ENCODE data around the gene TEDDM1. TPM values are rescaled to one million over a fixed set of nuclear protein-coding genes. Genes with fewer than 3 reads are reported as not detected.
A peak's percentile ranks its signal among the peaks of the same experiment; 100 is the strongest.

Gene TEDDM1
- total and polyA plus RNA-seq, 2 of the 13 experiments (the other 11 are each of a cell fraction or from before 2014, with no cell fraction given), result not detected

- TF ChIP-seq KIAA2018 (CRISPR knock-in tag; IDR thresholded peaks at IDR 0.05; ENCODE audit: borderline replicate concordance), result no peak
- TF ChIP-seq RAD51 (IDR thresholded peaks at IDR 0.05; ENCODE audit: borderline replicate concordance), result peak; percentile 36; the same call in 1 of the 2 replicates
- no peak for TF ChIP-seq ZNF644 (CRISPR knock-in tag; IDR thresholded peaks at IDR 0.05; ENCODE audit: low read depth)
- no peak for TF ChIP-seq ZNF224 (CRISPR knock-in tag; IDR thresholded peaks at IDR 0.05)
- TF ChIP-seq ZNF382 (CRISPR knock-in tag; IDR thresholded peaks at IDR 0.05; ENCODE audit: borderline replicate concordance), result no peak
- TF ChIP-seq ZBED4 (CRISPR knock-in tag; IDR thresholded peaks at IDR 0.05; ENCODE audit: borderline replicate concordance), result peak; percentile 50; the same call in 1 of the 2 replicates
- TF ChIP-seq ZNF263 (CRISPR knock-in tag; IDR thresholded peaks at IDR 0.05), result peak; percentile 84
- TF ChIP-seq NRL (CRISPR knock-in tag; IDR thresholded peaks at IDR 0.05; ENCODE audit: borderline replicate concordance), result 0 out of 2 replicates have a peak, but pooled peaks have one; percentile 63
- no peak for TF ChIP-seq PTBP1 (IDR thresholded peaks at IDR 0.05; ENCODE audit: low read depth, low read length, poor library complexity, severe bottlenecking)
- no peak for TF ChIP-seq ZFP62 (CRISPR knock-in tag; IDR thresholded peaks at IDR 0.05)
- no peak for TF ChIP-seq ZNF282 (IDR thresholded peaks at IDR 0.05; ENCODE audit: partially characterized antibody)
- TF ChIP-seq SP2 (CRISPR knock-in tag; IDR thresholded peaks at IDR 0.05), result peak; percentile 64
- peak; percentile 90; the same call in 1 of the 2 replicates for TF ChIP-seq ZNF383 (CRISPR knock-in tag; IDR thresholded peaks at IDR 0.05; ENCODE audit: borderline replicate concordance)
- TF ChIP-seq ZNF710 (CRISPR knock-in tag; IDR thresholded peaks at IDR 0.05; ENCODE audit: borderline replicate concordance), result peak; percentile 67; the same call in 1 of the 2 replicates
- no peak for TF ChIP-seq AKAP8 (CRISPR knock-in tag; IDR thresholded peaks at IDR 0.05)
Observed at GRCh38 chr1:182391362-182392049, 9.0 kb downstream of the TEDDM1 start, which contains the start of gene GLUL (continued).
